IPS DF 6.9 (cell line): ENCODE data around the gene NUP85.

Source experiments
- DNase-seq: peaks from one replicate; pipeline ENCODE4 v3.0.0-alpha.2; 2013; ENCODE audit warnings: low read depth, low spot score
- H3K27ac ChIP-seq: one replicate; pipeline ENCODE4 v1.5.1; 2013; ENCODE audit warnings: low read length, control low read depth
- H3K27me3 ChIP-seq: 2 replicates; pipeline ENCODE4 v1.6.1; 2013; ENCODE audit warnings: mild to moderate bottlenecking, low read length; ENCODE audit not compliant: control insufficient read depth, insufficient read depth
- H3K36me3 ChIP-seq: 2 replicates; pipeline ENCODE4 v1.6.1; 2013; ENCODE audit warnings: low read length; ENCODE audit not compliant: control insufficient read depth, insufficient read depth
- H3K4me1 ChIP-seq: 2 replicates; pipeline ENCODE4 v1.6.1; 2013; ENCODE audit warnings: low read length; ENCODE audit not compliant: control insufficient read depth, insufficient read depth
- H3K4me3 ChIP-seq: 2 replicates; pipeline ENCODE4 v1.5.1; 2013; ENCODE audit warnings: mild to moderate bottlenecking, low read length
- H3K9me3 ChIP-seq: 2 replicates; pipeline ENCODE4 v1.6.1; 2013; ENCODE audit warnings: low read length, inconsistent platforms; ENCODE audit not compliant: control insufficient read depth, insufficient read depth
- WGBS: extraction: QIAGEN DNeasy Blood & Tissue Kit; methylation state at CpG from one replicate; pipeline ENCODE4 v1.1.7; 2013; ENCODE audit warnings: mixed read lengths, missing lambda C conversion rate; ENCODE audit not compliant: insufficient read length, insufficient coverage; 5-methylcytosine and 5-hydroxymethylcytosine counted together

Gene NUP85

DNA sequence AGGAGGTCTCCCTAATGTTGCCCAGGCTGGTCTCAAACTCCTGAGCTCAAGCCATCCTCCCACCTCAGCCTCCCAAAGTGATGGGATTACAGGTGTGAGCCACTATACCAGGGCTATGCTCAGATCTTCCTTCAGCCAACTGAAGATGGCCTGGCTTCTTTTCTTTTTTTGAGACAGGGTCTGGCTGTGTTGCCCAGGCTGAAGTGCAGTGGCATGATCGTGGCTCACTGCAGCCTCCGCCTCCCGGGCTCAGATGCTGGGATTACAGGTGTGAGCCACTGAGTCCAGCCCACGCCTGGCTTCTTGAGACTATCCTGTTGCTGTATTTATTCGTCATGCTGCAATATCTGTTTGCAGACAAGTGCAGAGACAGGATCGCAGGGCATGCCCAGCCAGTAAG lies 79.6 kb downstream of the NUP85 start:
- no peak overlapping the region for H3K4me3 ChIP-seq
- no CpG with 5 or more reads among the region's 6 CpGs for WGBS
- peaks cover 8% of the 10 kb centered on the region; the same call in 1 of the 2 replicates for H3K36me3 ChIP-seq
- no peak for DNase-seq
- no peak overlapping the region for H3K27ac ChIP-seq
- no peaks in the 10 kb centered on the region for H3K4me1 ChIP-seq
- H3K9me3 ChIP-seq: no peaks in the 10 kb centered on the region
- H3K27me3 ChIP-seq: no peaks in the 10 kb centered on the region
